Astrocyte (in vitro differentiated cells and primary cell): Measurements from ENCODE around the gene NHLRC1. TPM values are rescaled to one million over a fixed set of nuclear protein-coding genes. Genes with fewer than 3 reads are reported as not detected.
A peak's percentile ranks its signal among the peaks of the same experiment; 100 is the strongest.

Source experiments
- DNase-seq: peaks from one replicate; pipeline ENCODE4 v3.0.0-alpha.2; 2010; ENCODE audit warnings: low read depth
- FAIRE-seq: peaks from 2 replicates; lab custom pipeline; 2011; peaks lifted over from hg19 to GRCh38; lab: Jason Lieb, UNC
- H2AFZ ChIP-seq: 2 replicates; pipeline ENCODE4 v1.6.0; 2012; ENCODE audit warnings: low read depth, low read length, inconsistent platforms
- H3K27ac ChIP-seq: 2 replicates; pipeline ENCODE4 v1.5.1; 2011; ENCODE audit warnings: low read depth, low read length, inconsistent platforms
- H3K27me3 ChIP-seq: 2 replicates; pipeline ENCODE4 v1.6.0; 2011; ENCODE audit warnings: low read length, inconsistent platforms; ENCODE audit not compliant: insufficient read depth
- H3K36me3 ChIP-seq: 2 replicates; pipeline ENCODE4 v1.5.1; 2011; ENCODE audit warnings: low read length, inconsistent platforms; ENCODE audit not compliant: insufficient read depth
- H3K4me1 ChIP-seq: 2 replicates; pipeline ENCODE4 v1.5.1; 2011; ENCODE audit warnings: low read length, inconsistent platforms; ENCODE audit not compliant: insufficient read depth
- H3K4me2 ChIP-seq: 2 replicates; pipeline ENCODE4 v1.6.0; 2012; ENCODE audit warnings: low read length, inconsistent platforms
- H3K4me3 ChIP-seq: 2 replicates; pipeline ENCODE4 v1.5.1; 2011; ENCODE audit warnings: low read depth, mild to moderate bottlenecking, low read length, inconsistent platforms; ENCODE audit not compliant: insufficient read depth
- H3K79me2 ChIP-seq: 2 replicates; pipeline ENCODE4 v1.6.0; 2012; ENCODE audit warnings: mild to moderate bottlenecking, low read length, inconsistent platforms; ENCODE audit not compliant: insufficient read depth
- H3K9ac ChIP-seq: 2 replicates; pipeline ENCODE4 v1.6.0; 2012; ENCODE audit warnings: mild to moderate bottlenecking, low read length, inconsistent platforms
- H3K9me3 ChIP-seq: 2 replicates; pipeline ENCODE4 v1.5.1; 2012; ENCODE audit warnings: low read depth, mild to moderate bottlenecking, low read length, inconsistent platforms; ENCODE audit not compliant: insufficient read depth
- H4K20me1 ChIP-seq: 2 replicates; pipeline ENCODE4 v1.6.0; 2012; ENCODE audit warnings: low read length, inconsistent platforms; ENCODE audit not compliant: insufficient read depth
- H3K27ac Mint-ChIP-seq: one replicate; pipeline ENCODE4 v1.8.0; 2021; ENCODE audit warnings: mild to moderate bottlenecking, mixed read lengths; ENCODE audit not compliant: unreplicated experiment
- H3K27me3 Mint-ChIP-seq: one replicate; pipeline ENCODE4 v1.8.0; 2021; ENCODE audit warnings: low read depth, mixed read lengths; ENCODE audit not compliant: unreplicated experiment
- H3K36me3 Mint-ChIP-seq: one replicate; pipeline ENCODE4 v1.8.0; 2021; ENCODE audit warnings: low read depth, mixed read lengths; ENCODE audit not compliant: unreplicated experiment
- H3K4me1 Mint-ChIP-seq: one replicate; pipeline ENCODE4 v1.8.0; 2021; ENCODE audit warnings: low read depth, mixed read lengths; ENCODE audit not compliant: unreplicated experiment
- H3K4me3 Mint-ChIP-seq: one replicate; pipeline ENCODE4 v1.8.0; 2021; ENCODE audit warnings: mild to moderate bottlenecking, moderate library complexity, mixed read lengths; ENCODE audit not compliant: unreplicated experiment
- H3K9me3 Mint-ChIP-seq: one replicate; pipeline ENCODE4 v1.8.0; 2021; ENCODE audit warnings: mild to moderate bottlenecking, mixed read lengths; ENCODE audit not compliant: unreplicated experiment
- CTCF ChIP-seq: IDR thresholded peaks from 2 replicates; pipeline ENCODE4 v1.5.1; 2011; ENCODE audit warnings: low read depth, mild to moderate bottlenecking, inconsistent platforms, low read length, moderate library complexity; ENCODE audit not compliant: insufficient read depth
- EZH2 ChIP-seq: IDR thresholded peaks from 2 replicates; pipeline ENCODE4 v1.6.1; 2012; ENCODE audit warnings: mild to moderate bottlenecking, low read length, inconsistent platforms; ENCODE audit not compliant: insufficient read depth
- total RNA-seq: library from RNA; stranded (reverse); gene quantifications from 2 replicates; pipeline ENCODE4 v1.2.1, GENCODE V29; 2021

NHLRC1 gene
- total RNA-seq, 1 donor from 2014 or later: not detected

GRCh38 chr6:18100296-18100695, 22.2 kb downstream of the NHLRC1 start:
- Histone ChIP-seq H3K9ac (no peak overlapping the region), H3K4me1 (no peaks in the 10 kb centered on the region), H3K4me2 (no peak overlapping the region), H3K4me3 (no peak overlapping the region), H3K27me3 (no peaks in the 10 kb centered on the region), H3K9me3 (no peaks in the 10 kb centered on the region), H2AFZ (no peak overlapping the region), H3K79me2 (no peaks in the 10 kb centered on the region), H3K27ac (no peak overlapping the region), H3K36me3 (no peaks in the 10 kb centered on the region), H4K20me1 (no peaks in the 10 kb centered on the region)
- DNase-seq (no peak), FAIRE-seq (no peak)
- Mint-ChIP-seq H3K9me3 (no peaks in the 10 kb centered on the region), H3K27ac (no peak overlapping the region), H3K4me3 (no peak overlapping the region), H3K4me1 (peaks cover 12% of the 10 kb centered on the region), H3K36me3 (no peaks in the 10 kb centered on the region), H3K27me3 (no peaks in the 10 kb centered on the region)
- TF ChIP-seq CTCF (no peak), EZH2 (no peak)

- Mint-ChIP-seq H3K36me3 (no peaks in the 10 kb centered on the region), H3K27ac (no peak overlapping the region), H3K9me3 (no peaks in the 10 kb centered on the region), H3K27me3 (no peaks in the 10 kb centered on the region), H3K4me1 (peaks cover 12% of the 10 kb centered on the region), H3K4me3 (no peak overlapping the region)
- Histone ChIP-seq H3K4me1 (no peaks in the 10 kb centered on the region), H4K20me1 (no peaks in the 10 kb centered on the region), H3K4me3 (no peak overlapping the region), H3K36me3 (no peaks in the 10 kb centered on the region), H2AFZ (no peak overlapping the region), H3K9me3 (no peaks in the 10 kb centered on the region), H3K79me2 (no peaks in the 10 kb centered on the region), H3K27me3 (no peaks in the 10 kb centered on the region), H3K9ac (no peak overlapping the region), H3K4me2 (no peak overlapping the region), H3K27ac (no peak overlapping the region)
- FAIRE-seq (no peak), DNase-seq (peak; percentile 32)
- TF ChIP-seq EZH2: no peak
- TF ChIP-seq CTCF: no peak
Measured at GRCh38 chr6:18099511-18099910, 23.0 kb downstream of the NHLRC1 start.

- H3K4me1 ChIP-seq: no peaks in the 10 kb centered on the region
- Mint-ChIP-seq H3K27me3 (no peaks in the 10 kb centered on the region), H3K4me3 (no peak overlapping the region), H3K4me1 (peaks cover 6% of the 10 kb centered on the region), H3K27ac (no peak overlapping the region), H3K36me3 (no peaks in the 10 kb centered on the region), H3K9me3 (peaks cover 6% of the 10 kb centered on the region)
- H3K36me3 ChIP-seq: no peaks in the 10 kb centered on the region
- no peak overlapping the region for H2AFZ ChIP-seq
- no peaks in the 10 kb centered on the region for H3K9me3 ChIP-seq
- H4K20me1 ChIP-seq: no peaks in the 10 kb centered on the region
- H3K4me3 ChIP-seq: no peak overlapping the region
- no peak overlapping the region for H3K4me2 ChIP-seq
- no peak overlapping the region for H3K27ac ChIP-seq
- no peaks in the 10 kb centered on the region for H3K79me2 ChIP-seq
- FAIRE-seq (no peak), DNase-seq (no peak)
- TF ChIP-seq EZH2 (no peak), CTCF (no peak)
- H3K9ac ChIP-seq: no peak overlapping the region
- H3K27me3 ChIP-seq: no peaks in the 10 kb centered on the region
Measured at GRCh38 chr6:18096423-18096822, 26.1 kb downstream of the NHLRC1 start.
